OCI-LY3 (cell line): ENCODE measurements around the gene ANKH.

Source experiments
- CTCF ChIP-seq: fragments of 200-600, 300-600 bp; sonication (generic); IDR thresholded peaks from 2 replicates; pipeline ENCODE4 v1.5.1; 2014; ENCODE audit warnings: antibody characterized with exemption, low read length, low read depth
- EZH2phosphoT487 ChIP-seq: fragments of 200-600 bp; shearing (Covaris generic); IDR thresholded peaks from 2 replicates; pipeline ENCODE4 v1.6.1; 2018; ENCODE audit warnings: antibody characterized with exemption, mixed run types, low read depth

- TF ChIP-seq EZH2phosphoT487 (no peak), CTCF (no peak)
These were observed 119.0 kb downstream of the ANKH start for GRCh38 chr5:14752497-14753071.
